ENCODE measurements around the gene NID1.
"Not testable (repeated sequence)": the region's sequence is repeated elsewhere in the genome, so short reads cannot be mapped to it uniquely, and the experiment has no call there.

NID1 gene

DNA sequence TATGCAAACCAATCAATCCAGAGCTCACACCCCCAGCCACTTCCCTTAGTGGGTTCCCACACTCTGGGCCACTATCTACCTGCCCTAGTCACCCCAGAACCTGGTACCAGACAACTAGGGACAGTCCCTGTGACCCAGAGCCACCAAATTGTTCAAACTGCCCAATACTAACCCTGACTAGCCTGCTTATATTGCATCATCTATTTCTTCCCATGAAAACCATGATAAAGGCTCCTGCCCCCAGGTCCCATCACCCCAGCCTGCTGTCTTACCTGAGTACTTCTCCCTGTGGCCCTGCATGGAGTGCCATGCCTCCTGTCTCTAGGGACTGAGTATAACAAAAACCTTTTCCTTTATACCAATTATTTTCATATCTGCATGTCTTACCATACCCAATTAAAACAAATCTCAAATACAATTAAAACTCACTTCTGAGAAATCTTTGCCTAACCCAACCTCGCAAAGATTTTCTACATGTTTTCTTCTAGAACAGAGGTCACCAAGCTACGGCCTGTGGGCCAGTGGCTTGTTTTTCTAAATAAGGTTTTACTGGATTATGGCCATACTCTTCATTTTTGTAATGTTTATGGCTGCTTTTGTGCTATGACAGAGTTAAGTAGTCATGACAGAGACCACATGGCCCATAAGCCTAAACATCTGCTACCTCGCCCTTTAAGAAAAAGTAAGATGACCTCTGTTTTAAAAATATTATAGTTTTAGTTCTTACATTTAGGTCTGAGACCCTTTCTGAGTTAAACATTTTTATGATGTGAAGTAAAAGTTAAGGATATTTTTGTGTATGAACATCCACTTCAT is 31.0 kb upstream of the NID1 start:
- DNase-seq = no peak

- no peak for DNase-seq
Observed at GRCh38 chr1:236092899-236093298, 28.0 kb upstream of the NID1 start.

DNA sequence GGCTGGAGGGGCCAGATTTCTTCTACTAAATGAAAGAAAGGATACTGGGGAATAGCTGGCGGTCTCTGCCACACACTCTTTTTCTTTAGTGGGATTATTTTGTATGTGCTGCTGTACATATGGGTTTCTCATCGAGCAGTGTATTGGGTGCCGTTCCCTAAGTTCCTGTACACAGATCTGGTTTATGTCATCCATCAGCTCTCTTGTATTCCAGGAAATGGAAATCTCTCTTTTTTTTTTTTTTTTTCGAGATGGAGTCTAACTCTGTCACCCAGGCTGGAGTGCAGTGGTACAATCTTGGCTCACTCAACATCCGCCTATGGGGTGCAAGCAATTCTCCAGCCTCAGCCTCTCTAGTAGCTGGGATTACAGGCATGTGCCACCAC is 27.0 kb upstream of the NID1 start:
- no peak for DNase-seq

DNA sequence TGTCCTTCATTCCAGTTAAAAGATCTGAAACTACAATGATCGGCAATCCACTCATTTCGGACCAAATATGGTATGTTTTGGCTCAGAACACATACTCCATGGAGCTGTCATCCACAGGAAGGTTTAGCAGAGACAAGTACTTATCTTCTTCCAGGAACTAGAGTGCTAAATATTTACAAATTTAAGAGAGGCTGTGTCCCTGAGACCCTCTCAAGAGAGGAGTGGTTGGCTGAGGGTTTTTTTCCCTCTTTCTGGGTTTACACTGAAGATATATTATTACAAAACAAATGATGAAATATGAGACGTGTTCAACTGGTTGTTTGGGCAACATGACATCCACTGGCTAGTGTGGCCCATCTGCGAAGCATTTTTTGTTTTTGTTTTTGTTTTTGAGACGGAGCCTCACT is 25.9 kb upstream of the NID1 start:
- no peak for DNase-seq

DNA sequence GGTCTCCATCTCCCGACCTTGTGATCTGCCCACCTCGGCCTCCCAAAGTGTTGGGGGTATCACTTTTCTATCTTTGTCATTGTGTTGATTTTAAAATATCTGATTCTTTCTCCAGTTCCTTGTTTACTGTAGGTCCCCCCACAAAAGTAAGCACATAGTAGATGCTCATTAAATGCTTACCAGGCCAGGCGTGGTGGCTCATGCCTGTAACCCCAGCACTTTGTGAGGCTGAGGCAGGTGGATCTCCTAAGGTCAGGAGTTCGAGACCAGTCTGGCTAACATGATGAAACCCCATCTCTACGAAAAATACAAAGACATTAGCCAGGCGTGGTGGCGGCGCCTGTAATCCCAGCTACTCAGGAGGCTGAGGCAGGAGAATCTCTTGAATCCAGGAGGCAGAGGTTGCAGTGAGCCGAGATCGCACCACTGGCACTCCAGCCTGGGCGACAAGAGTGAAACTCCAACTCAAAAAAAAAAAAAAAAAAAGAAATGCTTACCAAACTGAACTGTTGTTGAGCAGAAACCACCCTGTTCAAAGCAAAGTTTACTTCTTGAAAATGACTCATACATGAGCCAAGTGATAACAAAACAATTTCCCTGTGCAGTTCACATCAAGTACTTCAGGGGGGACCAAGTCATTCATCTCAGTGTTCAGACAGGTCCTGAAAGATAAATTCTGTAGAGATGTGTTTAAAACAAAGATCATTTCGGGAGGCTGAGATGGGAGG is 24.3 kb upstream of the NID1 start:
- peak in 1 of 5 experiments; percentile 88 for DNase-seq

GRCh38 chr1:236086537-236086936 is 21.6 kb upstream of the NID1 start:
- no peak for DNase-seq

GRCh38 chr1:236085545-236086159 is 20.8 kb upstream of the NID1 start:
- no peak for DNase-seq

- DNase-seq = no peak
Observed at GRCh38 chr1:236084386-236084730, 19.5 kb upstream of the NID1 start.

DNA sequence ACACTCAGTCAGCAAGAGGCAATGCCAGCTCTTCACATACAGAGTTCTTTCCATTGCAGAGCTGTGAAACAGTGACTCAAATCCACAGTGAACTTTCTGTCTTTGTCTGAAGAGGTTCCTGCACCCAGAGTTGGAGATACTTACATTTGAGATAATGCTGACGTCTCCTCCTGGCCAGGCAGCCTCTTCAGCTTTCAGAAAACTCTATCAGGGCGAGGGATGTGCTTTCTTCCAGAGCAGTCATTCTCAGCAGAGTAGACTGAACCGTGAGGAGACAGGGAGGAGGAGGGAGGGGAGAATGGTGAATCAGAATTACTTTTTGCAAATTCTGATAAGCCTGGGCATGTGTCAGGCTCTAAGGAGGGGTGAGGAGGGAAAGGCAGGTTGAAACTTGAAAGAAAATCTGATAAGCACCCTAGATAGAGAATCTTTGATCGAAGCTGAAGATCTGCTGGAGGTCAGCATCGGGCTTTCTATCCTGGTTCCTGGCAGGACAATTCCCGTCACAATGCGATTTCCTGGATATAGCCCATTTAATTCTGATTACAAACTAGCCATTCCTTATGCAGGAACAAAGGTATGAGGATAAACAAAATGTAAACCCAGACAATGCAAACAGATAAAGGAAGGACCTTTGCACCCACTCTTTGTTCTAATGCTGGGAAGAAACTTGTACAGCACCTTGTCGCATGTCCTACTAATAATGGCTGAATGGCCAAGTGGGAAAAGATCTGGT is 18.9 kb upstream of the NID1 start:
- DNase-seq = peak in 1 of 5 experiments; percentile 66

DNA sequence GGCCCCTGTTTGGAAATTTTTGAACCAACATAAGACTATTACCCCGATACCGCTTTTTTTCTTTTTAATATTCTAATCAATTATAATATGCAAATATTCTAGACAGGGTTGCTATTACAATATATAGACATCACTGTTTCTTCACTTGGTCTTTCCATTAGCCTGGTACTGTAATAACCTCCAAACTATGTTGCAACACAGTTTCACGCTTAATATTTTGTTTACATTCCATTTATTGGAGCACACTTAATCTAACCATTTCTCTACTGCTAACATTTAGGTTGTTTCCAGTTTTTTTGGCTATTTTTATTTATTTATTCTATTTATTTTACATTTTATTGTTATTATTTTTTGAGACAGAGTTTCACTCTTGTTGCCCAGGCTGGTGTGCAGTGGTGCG is 17.6 kb upstream of the NID1 start:
- DNase-seq = no peak

- no peak for DNase-seq
Observed at GRCh38 chr1:236081546-236082227, 16.8 kb upstream of the NID1 start.

GRCh38 chr1:236079703-236080102 is 14.8 kb upstream of the NID1 start:
- DNase-seq = no peak

DNA sequence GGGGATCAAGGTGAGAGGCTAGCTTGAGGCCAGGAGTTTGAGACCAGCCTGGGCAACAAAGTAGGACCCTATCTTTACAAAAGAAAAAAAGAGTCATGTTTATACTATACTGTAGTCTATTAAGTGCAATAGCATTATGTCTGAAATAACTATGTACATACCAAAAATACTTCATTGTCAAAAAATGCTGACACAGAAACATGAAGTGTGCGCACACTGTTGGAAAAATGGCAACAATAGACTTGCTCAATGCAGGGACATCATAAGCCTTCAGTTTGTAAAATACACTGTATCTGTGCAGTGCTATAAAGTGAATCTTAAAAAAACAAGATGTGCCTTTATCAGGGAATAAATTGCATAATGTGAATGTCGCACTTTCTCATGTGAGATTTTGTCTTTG is 14.1 kb upstream of the NID1 start:
- no peak for DNase-seq

DNA sequence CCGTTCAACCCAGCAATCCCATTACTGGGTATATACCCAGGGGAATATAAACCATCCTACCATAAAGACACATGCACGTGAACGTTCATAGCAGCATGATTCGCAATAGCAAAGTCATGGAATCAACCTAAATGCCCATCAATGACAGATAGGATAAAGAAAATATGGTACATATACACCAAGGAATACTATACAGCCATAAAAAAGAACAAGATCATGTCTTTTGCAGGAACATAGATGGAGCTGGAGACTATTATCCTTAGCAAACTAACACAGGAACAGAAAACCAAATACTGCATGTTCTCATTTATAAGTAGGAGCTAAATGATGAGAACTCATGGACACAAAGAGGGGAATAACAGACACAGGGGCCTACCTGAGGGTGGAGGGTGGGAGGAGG is 13.2 kb upstream of the NID1 start:
- DNase-seq = not testable (repeated sequence)

DNA sequence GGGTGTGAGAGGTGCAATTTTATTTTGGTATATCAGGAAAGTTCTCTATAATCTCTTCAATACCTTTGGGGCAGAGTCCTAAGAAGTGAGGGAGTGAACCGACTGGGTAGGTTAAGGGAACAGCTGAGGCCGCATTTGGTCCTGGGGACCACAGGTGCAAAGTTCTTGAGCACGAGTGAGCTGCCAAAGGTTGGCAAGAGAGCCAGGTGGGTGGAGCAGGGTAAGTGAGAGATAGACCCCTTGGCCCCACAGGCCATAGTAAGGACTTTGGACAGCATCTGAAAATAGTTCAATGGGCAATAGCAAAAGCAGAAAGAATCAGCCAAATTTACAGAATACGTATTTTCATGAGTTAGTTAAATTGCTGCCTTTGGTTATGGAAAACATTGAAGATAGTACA is 11.0 kb upstream of the NID1 start:
- DNase-seq = no peak

DNA sequence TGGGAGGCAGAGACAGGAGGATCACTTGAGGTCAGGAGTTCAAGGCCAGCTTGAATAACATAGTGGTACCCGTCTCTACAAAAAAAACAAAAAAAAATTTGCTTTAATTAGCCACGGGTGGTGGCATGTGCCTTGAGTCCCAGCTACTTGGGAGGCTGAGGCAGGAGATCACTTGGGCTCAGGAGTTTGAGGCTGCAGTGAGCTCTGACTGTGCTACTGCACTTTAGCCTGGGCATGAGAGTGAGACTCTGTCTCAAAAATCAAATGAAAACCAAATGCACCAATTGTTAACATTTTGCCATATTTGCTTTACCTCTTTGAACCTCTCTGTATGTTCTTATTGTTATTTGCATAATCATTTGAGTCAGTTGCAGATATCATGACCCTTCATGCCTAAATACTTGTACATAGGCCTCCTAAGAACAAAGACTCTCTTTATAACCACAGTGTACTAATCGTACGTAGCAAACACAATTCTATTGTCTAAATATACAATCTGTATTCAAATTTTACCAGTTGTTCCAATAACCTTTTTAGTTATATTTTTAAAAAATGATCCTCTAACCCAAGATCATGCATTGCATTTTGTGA is 8.5 kb upstream of the NID1 start:
- DNase-seq = no peak

DNA sequence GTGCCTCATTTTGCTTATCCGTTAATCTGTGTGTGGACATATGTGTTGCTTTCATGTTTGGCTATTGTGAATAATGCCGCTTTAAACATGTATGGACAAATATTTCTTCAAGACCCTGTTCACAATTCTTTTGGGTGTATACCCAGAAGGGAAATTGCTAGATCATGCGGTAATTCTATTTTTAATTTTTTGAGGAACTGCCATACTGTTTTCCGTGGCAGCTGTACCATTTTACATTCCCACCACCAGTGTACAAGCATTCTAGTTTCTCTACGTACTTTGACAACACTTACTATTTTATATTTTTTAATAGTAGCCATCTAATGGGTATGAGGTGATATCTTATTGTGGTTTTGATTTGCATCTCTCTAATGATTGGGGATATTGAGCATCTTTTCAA is 7.1 kb upstream of the NID1 start:
- no peak for DNase-seq

GRCh38 chr1:236070753-236071152 is 5.9 kb upstream of the NID1 start:
- DNase-seq = no peak

DNA sequence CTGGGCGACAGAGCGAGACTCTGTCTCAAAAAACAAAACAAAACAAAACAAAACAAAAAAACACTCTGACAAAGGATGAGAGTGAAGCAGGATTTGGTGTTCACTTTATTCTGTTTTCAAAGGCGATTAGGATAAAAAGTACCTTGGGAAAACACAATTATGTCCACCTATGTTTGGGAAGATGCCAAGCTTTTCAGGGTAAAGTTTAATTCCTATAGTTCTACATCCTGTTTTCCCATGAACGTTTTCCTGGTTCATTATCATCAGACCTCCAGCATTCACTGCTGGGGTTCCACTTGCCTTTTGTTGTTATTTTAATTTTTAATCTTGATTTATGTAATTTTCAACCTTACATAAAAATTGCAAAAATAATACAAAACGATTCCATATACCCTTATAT is 4.9 kb upstream of the NID1 start:
- no peak for DNase-seq

GRCh38 chr1:236067854-236068454 is 3.1 kb upstream of the NID1 start:
- no peak for DNase-seq

- DNase-seq = peak; percentile 19 to 85 (median 46)
Observed at GRCh38 chr1:236066828-236067386, 2.0 kb upstream of the NID1 start.

- no peak for DNase-seq
Observed at GRCh38 chr1:236066054-236066453, 1.2 kb upstream of the NID1 start.
